ENCODE measurements around the gene SLC40A1. TPM values are rescaled to one million over a fixed set of nuclear protein-coding genes. Genes with fewer than 3 reads are reported as not detected.

SLC40A1 gene
- total and polyA plus RNA-seq, 2 donors (not counting 3 experiments of a cell fraction or from before 2014, with no cell fraction given) = 8.5 to 15.1 TPM

DNA sequence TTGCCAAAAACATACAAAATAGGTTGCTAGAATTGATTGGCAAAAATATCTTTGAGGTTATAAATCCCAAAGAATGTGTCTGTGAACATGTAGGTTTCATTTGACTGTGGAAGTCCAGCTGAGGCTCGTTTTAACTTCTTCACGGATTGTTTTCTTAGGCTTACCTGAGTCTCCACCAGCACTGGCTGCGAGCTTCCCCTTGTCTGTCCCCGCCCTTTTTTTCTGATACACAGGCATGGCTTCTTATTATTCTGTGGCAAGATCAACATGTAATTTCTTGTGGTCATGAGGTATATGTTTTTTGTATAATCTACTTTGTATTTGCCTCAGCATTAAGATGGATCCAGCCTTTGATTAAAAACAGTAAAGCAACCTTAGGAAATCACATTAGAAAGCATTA, 7.2 kb upstream of the SLC40A1 start:
- H3K9me1 ChIP-seq (replicated peaks; ENCODE audit: control insufficient read depth, extremely low read depth, insufficient read depth, low read length) = no peaks in the 10 kb centered on the region
- no peaks in the 10 kb centered on the region for H3K79me2 ChIP-seq (ENCODE audit: control insufficient read depth, insufficient read depth, low read length)
- H3K4me1 ChIP-seq (ENCODE audit: control insufficient read depth, extremely low read depth, insufficient read depth, low read length) = peaks cover 9% of the 10 kb centered on the region
- POLR2A ChIA-PET = no interaction called here
- FAIRE-seq (no peak), DNase-seq (ENCODE audit: low read depth, low spot score) (no peak)
- no peak overlapping the region for H3K27ac ChIP-seq (ENCODE audit: insufficient read depth, low read depth, low read length)
- dilution Hi-C loops (cut with MboI; ENCODE audit: extremely low pct_ligation_motif_present, low sequenced_read_pairs) (no loop called here), intact Hi-C loops (cut with micrococcal nuclease) (no loop called here)
- CTCF ChIA-PET = no interaction called here
- H4K20me1 ChIP-seq (replicated peaks; ENCODE audit: control insufficient read depth, extremely low read depth, insufficient read depth, low read length) = no peaks in the 10 kb centered on the region
- no peaks in the 10 kb centered on the region for H3K9me3 ChIP-seq (replicated peaks; ENCODE audit: control insufficient read depth, insufficient read depth, low read length)
- TF ChIP-seq POLR2AphosphoS5 (IDR thresholded peaks at IDR 0.05; ENCODE audit: insufficient read depth, low read depth, low read length) (no peak), FOS (IDR thresholded peaks at IDR 0.05; ENCODE audit: borderline replicate concordance, insufficient read depth, low read length) (no peak), POLR2A (IDR thresholded peaks at IDR 0.05; ENCODE audit: low read depth, low read length) (no peak), JUN (IDR thresholded peaks at IDR 0.05; ENCODE audit: borderline replicate concordance, insufficient read depth, insufficient read length, low read depth) (no peak), EZH2 (IDR thresholded peaks at IDR 0.05; ENCODE audit: borderline replicate concordance, low read depth, low read length, severe bottlenecking) (no peak)
- TF ChIP-seq, protein P1, sequence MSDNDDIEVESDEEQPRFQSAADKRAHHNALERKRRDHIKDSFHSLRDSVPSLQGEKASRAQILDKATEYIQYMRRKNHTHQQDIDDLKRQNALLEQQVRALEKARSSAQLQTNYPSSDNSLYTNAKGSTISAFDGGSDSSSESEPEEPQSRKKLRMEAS (IDR thresholded peaks at IDR 0.05; ENCODE audit: insufficient read depth, insufficient read length) = no peak
- TF ChIP-seq, protein P2, sequence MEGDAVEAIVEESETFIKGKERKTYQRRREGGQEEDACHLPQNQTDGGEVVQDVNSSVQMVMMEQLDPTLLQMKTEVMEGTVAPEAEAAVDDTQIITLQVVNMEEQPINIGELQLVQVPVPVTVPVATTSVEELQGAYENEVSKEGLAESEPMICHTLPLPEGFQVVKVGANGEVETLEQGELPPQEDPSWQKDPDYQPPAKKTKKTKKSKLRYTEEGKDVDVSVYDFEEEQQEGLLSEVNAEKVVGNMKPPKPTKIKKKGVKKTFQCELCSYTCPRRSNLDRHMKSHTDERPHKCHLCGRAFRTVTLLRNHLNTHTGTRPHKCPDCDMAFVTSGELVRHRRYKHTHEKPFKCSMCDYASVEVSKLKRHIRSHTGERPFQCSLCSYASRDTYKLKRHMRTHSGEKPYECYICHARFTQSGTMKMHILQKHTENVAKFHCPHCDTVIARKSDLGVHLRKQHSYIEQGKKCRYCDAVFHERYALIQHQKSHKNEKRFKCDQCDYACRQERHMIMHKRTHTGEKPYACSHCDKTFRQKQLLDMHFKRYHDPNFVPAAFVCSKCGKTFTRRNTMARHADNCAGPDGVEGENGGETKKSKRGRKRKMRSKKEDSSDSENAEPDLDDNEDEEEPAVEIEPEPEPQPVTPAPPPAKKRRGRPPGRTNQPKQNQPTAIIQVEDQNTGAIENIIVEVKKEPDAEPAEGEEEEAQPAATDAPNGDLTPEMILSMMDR (IDR thresholded peaks at IDR 0.05; ENCODE audit: extremely low read depth in 1 of 2, insufficient read depth in 1 of 2, low read depth in 1 of 2, low read length in 2 of 2) = no peak
- BruUV-seq (replicated peaks) = no TSS peak
- no peak overlapping the region for H3K4me3 ChIP-seq (replicated peaks in 1 of 3; ENCODE audit: insufficient read depth in 1 of 3, low read depth in 1 of 3, low read length in 3 of 3)
- no peak overlapping the region for H3K4me2 ChIP-seq (ENCODE audit: insufficient read depth, low read length)
- no peaks in the 10 kb centered on the region for H3K36me3 ChIP-seq (ENCODE audit: control insufficient read depth in 2 of 2, extremely low read depth in 1 of 2, insufficient read depth in 2 of 2, low read length in 2 of 2)
- no peak overlapping the region for H2AFZ ChIP-seq (ENCODE audit: low read depth, low read length)
- no peak overlapping the region for H3K9ac ChIP-seq (replicated peaks; ENCODE audit: extremely low read depth, insufficient read depth, low read length)
- no peaks in the 10 kb centered on the region for H3K27me3 ChIP-seq (ENCODE audit: control insufficient read depth in 2 of 2, insufficient read depth in 2 of 2, low read length in 2 of 2)
